Activated CD4-positive, alpha-beta memory T cell treated with anti-CD3 and anti-CD28 coated beads, Interleukin-2, amount 10 ng/mL, durations not matched to agents 7 days and 5 days (primary cell): Measurements from ENCODE around the gene ERP29. TPM values are rescaled to one million over a fixed set of nuclear protein-coding genes. Genes with fewer than 3 reads are reported as not detected.
"Not testable (repeated sequence)": the region's sequence is repeated elsewhere in the genome, so short reads cannot be mapped to it uniquely, and the experiment has no call there.

Experiments used
- CTCF ChIA-PET: fragments of 350-600 bp; sonication (Branson Sonifier 250); formaldehyde crosslinking; loops from one replicate; lab custom pipeline; 2021; ENCODE audit warnings: antibody characterized with exemption, inconsistent platforms; lab: Charles Lee
- POLR2A ChIA-PET: fragments of 350-600 bp; sonication (Branson Sonifier 250); formaldehyde crosslinking; loops from one replicate; lab custom pipeline; 2021; ENCODE audit warnings: antibody characterized with exemption; lab: Charles Lee
- DNase-seq: peaks from one replicate; pipeline ENCODE4 v3.0.0-alpha.2; 2020
- H3K27ac Mint-ChIP-seq: one replicate; pipeline ENCODE4 v1.8.0; 2021; ENCODE audit warnings: mild to moderate bottlenecking, mixed read lengths
- H3K27me3 Mint-ChIP-seq: one replicate; pipeline ENCODE4 v1.8.0; 2021; ENCODE audit warnings: mixed read lengths
- H3K36me3 Mint-ChIP-seq: one replicate; pipeline ENCODE4 v1.8.0; 2021; ENCODE audit warnings: low read depth, mixed read lengths
- H3K4me1 Mint-ChIP-seq: one replicate; pipeline ENCODE4 v1.8.0; 2021; ENCODE audit warnings: mixed read lengths
- H3K4me3 Mint-ChIP-seq: one replicate; pipeline ENCODE4 v1.8.0; 2021; ENCODE audit warnings: mild to moderate bottlenecking, mixed read lengths
- H3K9me3 Mint-ChIP-seq: one replicate; pipeline ENCODE4 v1.8.0; 2021; ENCODE audit warnings: mixed read lengths
- total RNA-seq, 2 experiments: library from RNA; stranded (reverse); gene quantifications; one replicate each; pipeline ENCODE4 v1.2.3, GENCODE V29; 2021

The ERP29 gene
- total RNA-seq, 2 experiments from 2014 or later, result 169 to 172 TPM

GRCh38 chr12:112005419-112006395 is 7.5 kb upstream of the ERP29 start:
- peaks cover 35% of the 10 kb centered on the region for H3K36me3 Mint-ChIP-seq
- peaks cover 52% of the 10 kb centered on the region for H3K4me1 Mint-ChIP-seq

DNA sequence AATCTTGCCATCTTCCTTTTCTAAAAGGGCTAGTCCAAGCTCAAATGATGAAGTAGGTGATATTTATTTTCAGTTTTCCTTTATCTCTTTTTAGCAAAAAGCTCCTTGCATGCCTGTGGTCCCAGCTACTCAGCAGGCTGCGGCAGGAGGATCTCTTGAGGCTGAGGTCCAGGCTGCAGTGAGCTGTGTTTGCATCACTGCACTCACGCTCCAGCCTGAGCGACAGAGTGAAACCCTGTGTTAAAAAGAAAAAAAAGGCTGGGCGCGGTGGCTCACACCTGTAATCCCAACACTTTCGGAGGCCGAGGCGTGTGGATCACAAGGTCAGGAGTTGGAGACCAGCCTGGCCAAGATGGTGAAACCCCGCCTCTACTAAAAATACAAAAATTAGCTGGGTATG is 5.3 kb upstream of the ERP29 start:
- no peak overlapping the region for H3K27ac Mint-ChIP-seq
- CTCF ChIA-PET, result no interaction called here

More at GRCh38 chr12:112005419-112006395, 7.5 kb upstream of the ERP29 start:
- Mint-ChIP-seq H3K27me3 (no peaks in the 10 kb centered on the region), H3K4me3 (no peak overlapping the region), H3K9me3 (no peaks in the 10 kb centered on the region), H3K27ac (no peak overlapping the region)
- CTCF ChIA-PET, result interaction anchor here (0.7 to 3.0 kb wide), 2 partner anchors 7 to 8 kb away, joined by 3 to 26 read pairs; partner anchors contain the start of genes ERP29 and TMEM116
- no peak for DNase-seq
- POLR2A ChIA-PET, result interaction anchor here (1.0 to 5.1 kb wide), 4 partner anchors 9 to 53 kb away, joined by 3 to 42 read pairs (median 5); no protein-coding TSS in a partner anchor

GRCh38 chr12:112008918-112009317 is 4.3 kb upstream of the ERP29 start:
- ChIA-PET CTCF (no interaction called here), POLR2A (interaction anchor here (1.2 to 1.3 kb wide), 2 partner anchors 10 to 16 kb away, joined by 3 to 6 read pairs; no protein-coding TSS in a partner anchor)
- Mint-ChIP-seq H3K36me3 (peaks cover 31% of the 10 kb centered on the region), H3K9me3 (no peaks in the 10 kb centered on the region), H3K4me3 (no peak overlapping the region), H3K27me3 (no peaks in the 10 kb centered on the region), H3K4me1 (peaks cover 42% of the 10 kb centered on the region), H3K27ac (no peak overlapping the region)
- no peak for DNase-seq

More for the DNA sequence above, 5.3 kb upstream of the ERP29 start:
- no peak for DNase-seq
- H3K4me1 Mint-ChIP-seq, result peaks cover 46% of the 10 kb centered on the region
- H3K4me3 Mint-ChIP-seq, result no peak overlapping the region
- H3K27me3 Mint-ChIP-seq, result no peaks in the 10 kb centered on the region
- H3K36me3 Mint-ChIP-seq, result peaks cover 36% of the 10 kb centered on the region
- no peaks in the 10 kb centered on the region for H3K9me3 Mint-ChIP-seq
- POLR2A ChIA-PET, result interaction anchor here (0.9 to 1.2 kb wide), 2 partner anchors 13 to 15 kb away, joined by 3 read pairs; no protein-coding TSS in a partner anchor

DNA sequence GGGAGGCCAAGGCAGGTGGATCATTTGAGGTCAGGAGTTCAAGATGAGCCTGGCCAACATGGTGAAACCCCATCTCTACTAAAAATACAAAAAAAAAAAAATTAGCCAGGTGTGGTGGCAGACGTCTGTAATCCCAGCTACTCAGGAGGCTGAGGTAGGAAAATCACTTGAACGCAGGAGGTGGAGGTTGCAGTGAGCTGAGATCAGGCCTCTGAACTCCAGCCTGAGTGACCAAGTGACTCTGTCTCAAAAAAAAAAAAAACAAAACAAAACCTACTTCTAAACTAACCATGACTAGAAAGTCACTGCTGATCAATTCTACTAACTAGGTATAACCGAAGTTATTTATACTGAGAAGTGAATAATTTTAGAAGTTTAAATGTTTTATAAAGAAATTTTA is 3.6 kb upstream of the ERP29 start:
- not testable (repeated sequence) for H3K27me3 Mint-ChIP-seq, H3K27ac Mint-ChIP-seq, DNase-seq, H3K9me3 Mint-ChIP-seq, H3K4me3 Mint-ChIP-seq
- H3K36me3 Mint-ChIP-seq, result peaks cover 37% of the 10 kb centered on the region
- CTCF ChIA-PET, result interaction anchor here (1.2 to 1.4 kb wide), 2 partner anchors 8 to 15 kb away, joined by 3 to 4 read pairs; no protein-coding TSS in a partner anchor
- POLR2A ChIA-PET, result interaction anchor here (0.8 to 6.7 kb wide), 5 partner anchors 8 to 100 kb away, joined by 4 to 52 read pairs (median 11); no protein-coding TSS in a partner anchor
- H3K4me1 Mint-ChIP-seq, result peaks cover 47% of the 10 kb centered on the region

- H3K4me1 Mint-ChIP-seq, result peaks cover 50% of the 10 kb centered on the region
- no peaks in the 10 kb centered on the region for H3K27me3 Mint-ChIP-seq
- peak overlapping the region; percentile 95 for H3K27ac Mint-ChIP-seq
- POLR2A ChIA-PET, result interaction anchor here (0.8 to 6.7 kb wide), 6 partner anchors 10 to 98 kb away, joined by 4 to 52 read pairs (median 12); no protein-coding TSS in a partner anchor
- DNase-seq, result no peak
- H3K36me3 Mint-ChIP-seq, result peaks cover 39% of the 10 kb centered on the region
- no peaks in the 10 kb centered on the region for H3K9me3 Mint-ChIP-seq
- CTCF ChIA-PET, result interaction anchor here (1.2 to 1.4 kb wide), 2 partner anchors 9 to 16 kb away, joined by 3 to 4 read pairs; no protein-coding TSS in a partner anchor
- H3K4me3 Mint-ChIP-seq, result peak overlapping the region; percentile 93
These were observed 2.5 kb upstream of the ERP29 start for GRCh38 chr12:112010415-112011344.

DNA sequence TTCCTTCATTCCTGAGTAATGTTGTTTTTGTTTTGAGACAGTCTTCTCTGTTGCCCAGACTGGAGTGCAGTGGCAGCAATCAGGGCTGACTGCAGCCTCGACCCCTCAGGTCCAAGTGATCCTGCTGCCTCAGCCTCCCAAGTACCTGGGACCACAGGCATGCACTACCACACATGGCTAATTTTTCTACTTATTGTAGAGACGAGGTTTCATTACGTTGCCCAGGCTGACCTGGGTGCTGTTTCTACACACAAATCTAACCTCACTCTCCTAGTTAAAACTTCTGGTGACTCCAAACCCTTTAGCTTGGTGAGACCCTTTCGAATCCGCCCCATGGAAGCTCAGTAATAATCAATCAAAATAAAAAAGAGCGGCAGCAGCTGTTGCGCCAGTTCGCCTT is 1.5 kb upstream of the ERP29 start:
- Mint-ChIP-seq H3K27me3 (no peaks in the 10 kb centered on the region), H3K4me1 (peaks cover 48% of the 10 kb centered on the region), H3K4me3 (peak overlapping the region; percentile 93), H3K36me3 (peaks cover 50% of the 10 kb centered on the region), H3K27ac (peak overlapping the region; percentile 95), H3K9me3 (no peaks in the 10 kb centered on the region)
- CTCF ChIA-PET, result interaction anchor here (0.8 to 4.2 kb wide), 6 partner anchors 8 to 376 kb away, joined by 3 to 62 read pairs (median 24); no protein-coding TSS in a partner anchor
- POLR2A ChIA-PET, result interaction anchor here (1.1 to 6.7 kb wide), 11 partner anchors 11 to 118 kb away, joined by 4 to 326 read pairs (median 22); partner anchors contain the start of gene TRAFD1
- DNase-seq, result no peak

DNA sequence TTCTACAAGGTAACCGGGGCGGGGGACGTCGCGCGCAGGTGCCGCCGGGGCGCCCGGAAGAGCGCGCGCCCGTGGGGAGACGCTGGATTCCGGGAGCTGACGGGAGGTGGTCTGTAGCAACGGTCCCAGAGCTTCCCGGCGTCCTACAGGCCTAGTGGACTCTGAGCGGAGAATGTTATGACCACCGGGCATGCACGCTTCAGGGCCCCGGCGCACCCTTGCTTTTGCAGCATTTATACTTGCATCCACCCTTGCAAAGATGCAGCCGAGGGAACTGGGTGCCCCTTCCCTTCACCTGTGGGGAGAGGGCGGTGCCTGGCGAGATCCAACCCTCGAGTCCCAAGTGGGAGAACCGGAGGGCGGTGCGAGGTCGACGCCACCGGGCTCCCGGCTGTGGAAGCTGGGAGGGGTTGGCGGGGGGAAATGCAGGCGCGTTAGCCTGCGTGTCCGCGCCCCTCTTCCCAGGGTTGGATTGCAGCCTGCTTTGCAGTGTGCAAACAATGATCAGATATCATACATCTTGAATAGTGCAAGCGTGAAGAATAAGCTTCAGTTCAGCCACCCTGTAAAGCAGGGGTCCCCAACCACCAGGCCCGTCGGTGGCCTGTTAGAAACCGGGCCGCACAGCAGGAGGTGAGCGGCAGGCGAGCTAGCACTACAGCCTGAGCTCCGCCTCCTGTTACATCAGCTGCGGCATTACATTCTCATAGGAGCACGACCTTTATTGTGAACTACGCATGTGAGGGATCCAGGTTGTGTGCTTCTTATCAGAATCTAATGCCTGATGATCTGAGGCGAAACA is 576 bp downstream of the ERP29 start:
- H3K9me3 Mint-ChIP-seq, result no peaks in the 10 kb centered on the region
- POLR2A ChIA-PET, result interaction anchor here (0.5 to 6.7 kb wide), 36 partner anchors 8 to 1683 kb away, joined by 3 to 326 read pairs (median 4); partner anchors contain the start of genes ACAD10, BRAP, MAPKAPK5 and NAA25
- peak overlapping the region; percentile 95 for H3K27ac Mint-ChIP-seq
- peak; percentile 80 for DNase-seq
- peaks cover 67% of the 10 kb centered on the region for H3K36me3 Mint-ChIP-seq
- peaks cover 60% of the 10 kb centered on the region for H3K4me1 Mint-ChIP-seq
- CTCF ChIA-PET, result interaction anchor here (0.6 to 4.2 kb wide), 29 partner anchors 10 to 397 kb away, joined by 3 to 62 read pairs (median 6); partner anchors contain the start of genes MAPKAPK5, NAA25 and TRAFD1
- H3K27me3 Mint-ChIP-seq, result no peaks in the 10 kb centered on the region
- peak overlapping the region; percentile 93 for H3K4me3 Mint-ChIP-seq

DNA sequence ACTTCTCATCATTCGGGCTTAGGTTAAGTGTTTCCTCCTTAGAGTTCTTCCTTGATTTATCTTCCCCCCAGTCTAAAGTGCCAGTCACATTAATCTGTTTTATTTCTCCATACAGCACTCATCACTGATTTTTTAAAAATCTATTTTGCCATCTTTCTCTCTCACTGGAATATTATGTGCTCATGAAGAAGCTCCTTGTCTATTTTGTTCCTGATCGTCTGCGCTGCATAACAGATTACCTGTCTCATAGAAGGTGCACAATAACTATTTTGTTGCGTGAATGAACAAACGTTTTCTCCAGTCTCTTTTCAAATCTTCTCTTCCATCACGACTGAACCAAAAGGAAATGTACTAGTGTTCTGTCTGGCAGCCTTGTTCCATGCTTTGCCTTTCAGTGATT is 2.7 kb downstream of the ERP29 start:
- Mint-ChIP-seq H3K9me3 (no peaks in the 10 kb centered on the region), H3K27me3 (no peaks in the 10 kb centered on the region), H3K4me3 (peak overlapping the region; percentile 38), H3K36me3 (peaks cover 72% of the 10 kb centered on the region), H3K4me1 (peaks cover 59% of the 10 kb centered on the region), H3K27ac (peak overlapping the region; percentile 7)
- no peak for DNase-seq
- ChIA-PET CTCF (interaction anchor here (0.6 kb wide), 1 partner anchor 71 kb away, joined by 3 read pairs; no protein-coding TSS in a partner anchor), POLR2A (interaction anchor here (6.7 kb wide), 1 partner anchor 71 kb away, joined by 52 read pairs; no protein-coding TSS in a partner anchor)

- CTCF ChIA-PET, result no interaction called here
- POLR2A ChIA-PET, result no interaction called here
- no peaks in the 10 kb centered on the region for H3K9me3 Mint-ChIP-seq
- H3K36me3 Mint-ChIP-seq, result peaks cover 70% of the 10 kb centered on the region
- H3K27me3 Mint-ChIP-seq, result no peaks in the 10 kb centered on the region
- H3K4me1 Mint-ChIP-seq, result peaks cover 49% of the 10 kb centered on the region
- DNase-seq, result no peak
- no peak overlapping the region for H3K4me3 Mint-ChIP-seq
- no peak overlapping the region for H3K27ac Mint-ChIP-seq
These were observed 3.8 kb downstream of the ERP29 start for GRCh38 chr12:112017041-112017440.

GRCh38 chr12:112018571-112019237 is 5.5 kb downstream of the ERP29 start:
- Mint-ChIP-seq H3K36me3 (peaks cover 77% of the 10 kb centered on the region), H3K4me3 (no peak overlapping the region), H3K4me1 (peaks cover 49% of the 10 kb centered on the region), H3K27me3 (no peaks in the 10 kb centered on the region), H3K9me3 (no peaks in the 10 kb centered on the region), H3K27ac (peak overlapping the region; percentile 44)
- DNase-seq, result no peak
- ChIA-PET POLR2A (interaction anchor here (1.0 kb wide), 1 partner anchor 31 kb away, joined by 4 read pairs; no protein-coding TSS in a partner anchor), CTCF (interaction anchor here (1.2 to 1.3 kb wide), 2 partner anchors 73 to 368 kb away, joined by 3 to 5 read pairs; no protein-coding TSS in a partner anchor)
